ENCODE measurements around the gene CALM3. TPM values are rescaled to one million over a fixed set of nuclear protein-coding genes. Genes with fewer than 3 reads are reported as not detected.

CALM3 gene
- total RNA-seq, 1 donor from 2014 or later = 399 TPM

GRCh38 chr19:46615966-46616365, 14.8 kb downstream of the CALM3 start:
- H3K27me3 Mint-ChIP-seq = peaks cover 12% of the 10 kb centered on the region
- H3K36me3 Mint-ChIP-seq (ENCODE audit: insufficient read depth) = peaks cover under 1% of the 10 kb centered on the region
- TF ChIP-seq CTCF (IDR thresholded peaks at IDR 0.05; ENCODE audit: unreplicated experiment) = no peak
- peaks cover 2% of the 10 kb centered on the region for H3K4me1 Mint-ChIP-seq (ENCODE audit: low read depth)
- DNase-seq (ENCODE audit: low spot score, unreplicated experiment) = no peak
- no peaks in the 10 kb centered on the region for H3K9me3 Mint-ChIP-seq (ENCODE audit: low read depth)
- H3K4me3 Mint-ChIP-seq (ENCODE audit: low read depth) = no peak overlapping the region
- H3K27ac Mint-ChIP-seq = no peak overlapping the region

DNA sequence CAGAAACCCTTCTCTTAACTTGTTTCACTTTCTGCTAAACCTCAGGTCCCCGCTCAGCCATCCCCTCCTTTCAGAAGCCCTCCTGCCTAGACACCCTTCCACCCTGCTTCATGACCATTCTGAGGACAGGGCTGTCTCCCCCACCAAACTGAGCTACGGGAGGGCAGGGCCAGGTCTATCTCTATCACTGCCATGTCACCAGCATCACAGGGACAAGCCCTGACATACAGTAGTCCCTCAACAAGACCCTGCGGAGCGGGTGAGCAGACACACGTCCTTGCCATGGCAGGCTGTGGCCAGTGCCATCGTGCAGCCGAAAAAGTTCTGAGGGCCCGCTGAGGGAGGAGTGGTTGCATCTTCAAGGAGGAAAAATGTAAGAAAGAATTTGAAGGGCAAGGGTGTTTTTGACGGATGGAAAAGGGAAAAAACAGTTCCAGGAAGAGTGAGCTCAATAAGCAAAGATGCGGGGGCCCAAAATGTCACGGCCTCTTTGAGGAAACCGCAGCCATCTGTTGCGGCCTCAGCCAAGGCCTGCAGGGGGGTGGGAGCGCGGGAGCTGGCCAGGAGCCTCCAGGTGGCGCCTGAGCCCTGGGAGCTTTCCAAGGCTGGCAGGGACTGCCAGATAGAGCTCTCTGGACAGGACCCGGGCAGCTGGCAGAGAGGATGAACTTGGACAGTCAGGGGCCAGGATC, 15.6 kb downstream of the CALM3 start:
- Mint-ChIP-seq H3K36me3 (ENCODE audit: insufficient read depth) (no peaks in the 10 kb centered on the region), H3K4me3 (ENCODE audit: low read depth) (no peak overlapping the region), H3K4me1 (ENCODE audit: low read depth) (peaks cover 2% of the 10 kb centered on the region), H3K27ac (peak overlapping the region; percentile 42), H3K27me3 (peaks cover 18% of the 10 kb centered on the region), H3K9me3 (ENCODE audit: low read depth) (no peaks in the 10 kb centered on the region)
- DNase-seq (ENCODE audit: low spot score, unreplicated experiment) = no peak
- peak; percentile 60 for TF ChIP-seq CTCF (IDR thresholded peaks at IDR 0.05; ENCODE audit: unreplicated experiment)

GRCh38 chr19:46617601-46618000, 16.5 kb downstream of the CALM3 start:
- TF ChIP-seq CTCF (IDR thresholded peaks at IDR 0.05; ENCODE audit: unreplicated experiment) = no peak
- DNase-seq (ENCODE audit: low spot score, unreplicated experiment) = no peak
- Mint-ChIP-seq H3K27me3 (peaks cover 18% of the 10 kb centered on the region), H3K9me3 (ENCODE audit: low read depth) (no peaks in the 10 kb centered on the region), H3K27ac (no peak overlapping the region), H3K4me1 (ENCODE audit: low read depth) (peaks cover 2% of the 10 kb centered on the region), H3K36me3 (ENCODE audit: insufficient read depth) (no peaks in the 10 kb centered on the region), H3K4me3 (ENCODE audit: low read depth) (no peak overlapping the region)

DNA sequence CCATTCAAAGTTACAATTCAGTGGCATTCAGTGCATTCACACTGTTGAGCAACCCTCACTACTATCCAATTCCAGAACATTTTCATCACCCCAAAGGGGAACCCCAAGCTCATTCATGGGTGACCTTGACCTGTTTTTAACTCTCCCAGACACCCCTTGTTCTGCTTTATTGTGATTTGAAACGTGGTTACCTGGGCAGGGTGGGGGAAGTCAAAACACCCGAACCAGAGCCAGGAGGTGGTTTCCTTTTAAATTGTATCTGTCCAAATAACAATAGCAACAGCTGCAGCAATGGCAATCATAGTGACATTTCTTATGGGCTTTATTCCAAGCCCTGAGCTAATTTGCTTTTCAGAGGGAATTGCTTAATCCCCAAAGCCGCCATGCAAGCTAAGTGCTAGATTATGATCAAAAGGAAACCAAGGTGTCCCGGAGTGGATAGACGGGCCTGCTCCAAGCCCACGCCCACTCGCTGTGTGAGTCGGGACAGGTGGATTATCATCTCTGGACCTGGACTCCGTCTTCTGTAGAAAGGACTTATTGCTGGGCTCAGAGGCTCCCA, 17.6 kb downstream of the CALM3 start:
- no peak for DNase-seq (ENCODE audit: low spot score, unreplicated experiment)
- Mint-ChIP-seq H3K27ac (no peak overlapping the region), H3K27me3 (peaks cover 18% of the 10 kb centered on the region), H3K4me1 (ENCODE audit: low read depth) (peaks cover 2% of the 10 kb centered on the region), H3K4me3 (ENCODE audit: low read depth) (no peak overlapping the region), H3K9me3 (ENCODE audit: low read depth) (no peaks in the 10 kb centered on the region), H3K36me3 (ENCODE audit: insufficient read depth) (no peaks in the 10 kb centered on the region)
- no peak for TF ChIP-seq CTCF (IDR thresholded peaks at IDR 0.05; ENCODE audit: unreplicated experiment)

DNA sequence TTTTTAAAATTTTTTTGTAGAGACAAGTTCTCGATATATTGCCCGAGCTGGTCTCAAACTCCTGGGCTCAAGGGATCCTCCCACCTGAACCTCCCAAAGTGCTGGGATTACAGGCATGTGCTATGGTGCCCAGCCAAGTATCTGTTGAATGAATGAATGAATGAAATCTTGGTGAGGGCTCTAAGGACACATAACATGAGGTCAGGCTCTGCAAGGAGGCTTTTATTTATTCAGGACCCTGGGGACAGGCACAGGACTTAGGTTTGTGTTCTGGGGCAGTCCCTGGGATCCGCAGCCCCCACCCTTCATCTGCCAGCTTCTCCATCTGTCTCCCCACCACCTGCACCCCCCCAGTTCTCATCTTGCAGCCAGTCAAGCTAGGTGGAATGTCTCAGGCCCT, 19.1 kb downstream of the CALM3 start:
- peaks cover 19% of the 10 kb centered on the region for H3K27me3 Mint-ChIP-seq
- H3K36me3 Mint-ChIP-seq (ENCODE audit: insufficient read depth) = no peaks in the 10 kb centered on the region
- no peak overlapping the region for H3K27ac Mint-ChIP-seq
- TF ChIP-seq CTCF (IDR thresholded peaks at IDR 0.05; ENCODE audit: unreplicated experiment) = no peak
- peaks cover 1% of the 10 kb centered on the region for H3K4me1 Mint-ChIP-seq (ENCODE audit: low read depth)
- H3K4me3 Mint-ChIP-seq (ENCODE audit: low read depth) = no peak overlapping the region
- no peak for DNase-seq (ENCODE audit: low spot score, unreplicated experiment)
- H3K9me3 Mint-ChIP-seq (ENCODE audit: low read depth) = no peaks in the 10 kb centered on the region
